ENCODE results near the gene DRC3.

The DRC3 gene

GRCh38 chr17:18065546-18065945, 92.9 kb downstream of the DRC3 start:
- intact Hi-C loops (cut with micrococcal nuclease) = no loop called here
- H3K4me1 Mint-ChIP-seq (ENCODE audit: low read depth) = peaks cover under 1% of the 10 kb centered on the region
- no peak overlapping the region for H3K4me3 Mint-ChIP-seq
- H3K9me3 Mint-ChIP-seq = no peaks in the 10 kb centered on the region
- no peaks in the 10 kb centered on the region for H3K27me3 Mint-ChIP-seq
- H3K27ac Mint-ChIP-seq = no peak overlapping the region
- peaks cover 67% of the 10 kb centered on the region for H3K36me3 Mint-ChIP-seq (ENCODE audit: low read depth)

All from dendritic cell treated with granulocyte-macrophage colony-stimulating factor and Interleukin-4, amounts not matched to agents 40 ng/mL and 50 ng/mL, for 4 days (primary cell).